GM10248 (cell line): ENCODE data around the gene TGFBR2.
"Not testable (repeated sequence)": the region's sequence is repeated elsewhere in the genome, so short reads cannot be mapped to it uniquely, and the experiment has no call there.

Experiments
- CTCF ChIA-PET: fragments of 300-600 bp; sonication (Branson Sonifier 250); formaldehyde crosslinking; extraction: SDS; loops from one replicate; lab custom pipeline; 2021; ENCODE audit warnings: antibody characterized with exemption; lab: Yijun Ruan, JAX
- POLR2A ChIA-PET: fragments of 350-650 bp; sonication (Branson Sonifier 250); formaldehyde crosslinking; extraction: SDS; loops from one replicate; lab custom pipeline; 2020; ENCODE audit warnings: antibody characterized with exemption; lab: Yijun Ruan, JAX
- DNase-seq: peaks from one replicate; pipeline ENCODE4 v3.0.0; 2012; ENCODE audit errors: extremely low spot score
- TF ChIP-seq, protein P1 (sequence below): IDR thresholded peaks from 2 replicates; pipeline ENCODE4 v1.5.1; 2012; ENCODE audit warnings: mild to moderate bottlenecking, low read depth; ENCODE audit errors: extremely low read depth, missing control alignments, control extremely low read depth

Gene TGFBR2

DNA sequence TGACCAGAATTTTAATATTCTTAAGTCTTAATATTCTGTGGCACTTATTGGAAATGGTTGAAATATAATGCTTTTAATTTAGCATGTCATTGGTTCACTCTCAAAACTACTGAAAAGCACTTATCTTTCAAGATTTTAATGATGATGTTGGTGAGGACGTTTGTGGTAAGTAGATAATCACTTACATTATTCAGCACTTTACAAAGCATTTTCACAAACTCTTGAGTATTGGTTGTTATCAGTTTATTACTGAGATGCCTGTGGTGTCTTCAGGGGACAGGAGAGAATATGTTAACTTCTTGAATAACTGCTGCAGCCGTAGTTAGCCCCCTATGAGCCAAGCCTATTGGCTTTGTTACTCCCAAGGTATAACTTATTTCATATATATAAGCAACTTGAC, 15.2 kb downstream of the TGFBR2 start:
- POLR2A ChIA-PET: no interaction called here
- TF ChIP-seq, protein P1, sequence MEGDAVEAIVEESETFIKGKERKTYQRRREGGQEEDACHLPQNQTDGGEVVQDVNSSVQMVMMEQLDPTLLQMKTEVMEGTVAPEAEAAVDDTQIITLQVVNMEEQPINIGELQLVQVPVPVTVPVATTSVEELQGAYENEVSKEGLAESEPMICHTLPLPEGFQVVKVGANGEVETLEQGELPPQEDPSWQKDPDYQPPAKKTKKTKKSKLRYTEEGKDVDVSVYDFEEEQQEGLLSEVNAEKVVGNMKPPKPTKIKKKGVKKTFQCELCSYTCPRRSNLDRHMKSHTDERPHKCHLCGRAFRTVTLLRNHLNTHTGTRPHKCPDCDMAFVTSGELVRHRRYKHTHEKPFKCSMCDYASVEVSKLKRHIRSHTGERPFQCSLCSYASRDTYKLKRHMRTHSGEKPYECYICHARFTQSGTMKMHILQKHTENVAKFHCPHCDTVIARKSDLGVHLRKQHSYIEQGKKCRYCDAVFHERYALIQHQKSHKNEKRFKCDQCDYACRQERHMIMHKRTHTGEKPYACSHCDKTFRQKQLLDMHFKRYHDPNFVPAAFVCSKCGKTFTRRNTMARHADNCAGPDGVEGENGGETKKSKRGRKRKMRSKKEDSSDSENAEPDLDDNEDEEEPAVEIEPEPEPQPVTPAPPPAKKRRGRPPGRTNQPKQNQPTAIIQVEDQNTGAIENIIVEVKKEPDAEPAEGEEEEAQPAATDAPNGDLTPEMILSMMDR: no peak
- CTCF ChIA-PET: no interaction called here
- no peak for DNase-seq

DNA sequence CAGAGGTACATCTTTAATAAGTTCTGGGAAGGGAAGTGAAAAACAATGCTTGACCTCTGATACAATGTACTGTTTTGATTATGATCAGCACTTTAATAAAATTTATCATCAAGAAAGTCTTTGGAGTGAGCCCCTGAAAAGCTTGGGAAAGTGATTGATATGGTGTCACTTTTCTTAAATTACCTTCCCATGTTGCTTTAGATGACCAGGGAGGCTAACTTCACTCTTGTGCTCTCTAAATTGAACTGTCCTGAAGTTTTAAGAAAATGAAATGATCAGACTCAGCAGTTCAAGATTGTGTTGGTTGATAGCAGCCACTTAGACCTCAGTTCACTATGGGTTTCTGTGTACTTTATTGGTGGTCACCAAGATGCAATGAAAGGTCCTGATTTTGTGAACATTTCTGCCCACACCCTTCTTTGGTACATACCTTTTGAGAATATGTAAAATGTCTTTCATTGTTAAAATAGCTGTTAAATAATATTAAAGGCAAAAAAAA, 15.7 kb downstream of the TGFBR2 start:
- DNase-seq: no peak
- TF ChIP-seq, protein P1: no peak
- ChIA-PET POLR2A (no interaction called here), CTCF (interaction anchor here (0.9 kb wide), 1 partner anchor 56 kb away, joined by 3 read pairs; no protein-coding TSS in a partner anchor)

DNA sequence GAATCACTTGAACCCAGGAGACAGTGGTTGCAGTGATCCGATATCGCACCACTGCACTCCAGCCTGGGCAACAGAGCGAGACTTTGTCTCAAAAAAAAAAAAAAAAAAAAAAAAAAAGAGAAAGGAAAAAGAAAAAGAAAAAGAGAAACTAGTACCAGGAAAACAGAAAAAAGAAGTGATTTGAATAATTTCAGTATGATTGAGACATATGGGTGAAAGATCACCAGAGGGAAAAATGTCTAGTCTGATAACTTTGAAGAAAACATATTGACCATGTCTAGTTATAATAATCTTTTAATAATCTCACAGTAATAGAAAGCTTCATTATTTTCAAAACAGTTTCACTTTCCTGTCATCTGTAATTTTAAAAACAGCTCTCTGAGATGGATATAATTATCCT, 16.4 kb downstream of the TGFBR2 start:
- TF ChIP-seq, protein P1: no peak
- POLR2A ChIA-PET: no interaction called here
- CTCF ChIA-PET: interaction anchor here (0.9 kb wide), 1 partner anchor 55 kb away, joined by 3 read pairs; no protein-coding TSS in a partner anchor
- no peak for DNase-seq

GRCh38 chr3:30623351-30623750, 16.9 kb downstream of the TGFBR2 start:
- POLR2A ChIA-PET: no interaction called here
- TF ChIP-seq, protein P1: no peak
- DNase-seq: no peak
- CTCF ChIA-PET: no interaction called here

GRCh38 chr3:30624480-30624879, 18.1 kb downstream of the TGFBR2 start:
- POLR2A ChIA-PET, DNase-seq: not testable (repeated sequence)
- CTCF ChIA-PET: interaction anchor here (0.9 to 1.3 kb wide), 4 partner anchors 15 to 150 kb away, joined by 3 to 4 read pairs (median 3); no protein-coding TSS in a partner anchor

GRCh38 chr3:30625541-30626438, 19.4 kb downstream of the TGFBR2 start:
- ChIA-PET CTCF (interaction anchor here (1.3 kb wide), 1 partner anchor 151 kb away, joined by 3 read pairs; no protein-coding TSS in a partner anchor), POLR2A (no interaction called here)
- TF ChIP-seq, protein P1: no peak
- DNase-seq: no peak

GRCh38 chr3:30626443-30627180, 20.2 kb downstream of the TGFBR2 start:
- ChIA-PET CTCF (no interaction called here), POLR2A (no interaction called here)
- no peak for DNase-seq
- TF ChIP-seq, protein P1: no peak
